NT2/D1 (cell line): Measurements from ENCODE around the gene MFNG.

Source experiments
- YY1 ChIP-seq: IDR thresholded peaks from 2 replicates; pipeline ENCODE4 v1.6.1; 2011; ENCODE audit not compliant: insufficient read length, insufficient read depth
- ZNF274 ChIP-seq: IDR thresholded peaks from 2 replicates; pipeline ENCODE4 v1.6.1; 2011; ENCODE audit warnings: mild to moderate bottlenecking, low read depth, low read length

DNA sequence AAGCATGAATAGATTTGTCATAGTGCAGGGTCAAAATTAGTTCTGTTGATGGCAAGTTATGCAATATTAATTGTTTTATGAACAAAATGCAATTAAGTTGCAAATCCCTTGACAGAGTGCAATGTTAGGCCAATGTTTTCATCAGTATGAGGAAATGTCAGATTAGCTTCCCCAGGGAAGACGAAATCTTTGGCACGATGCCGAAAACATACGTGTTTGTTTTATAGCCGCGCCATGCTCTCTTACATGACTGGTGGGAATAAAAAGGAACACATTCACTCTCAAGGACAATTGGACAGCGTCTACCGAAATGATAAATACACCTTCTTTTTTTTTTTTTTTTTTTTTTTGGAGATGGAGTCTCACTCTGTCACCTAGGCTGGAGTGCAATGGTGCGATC is 27.0 kb downstream of the MFNG start:
- TF ChIP-seq ZNF274 (no peak), YY1 (no peak)
